HUES6 (cell line): ENCODE data around the gene ARHGAP22.

Source experiments
- H3K27ac ChIP-seq: 2 replicates; pipeline ENCODE4 v1.7.0; 2013; ENCODE audit warnings: low read depth, mild to moderate bottlenecking, low read length, inconsistent platforms
- H3K27me3 ChIP-seq: 2 replicates; pipeline ENCODE4 v1.6.1; 2013; ENCODE audit warnings: low read length; ENCODE audit not compliant: control insufficient read depth, insufficient read depth
- H3K36me3 ChIP-seq: 2 replicates; pipeline ENCODE4 v1.6.1; 2013; ENCODE audit warnings: low read length; ENCODE audit not compliant: control insufficient read depth, insufficient read depth
- H3K4me1 ChIP-seq: 2 replicates; pipeline ENCODE4 v1.6.1; 2013; ENCODE audit warnings: low read length; ENCODE audit not compliant: control insufficient read depth, insufficient read depth
- H3K4me3 ChIP-seq: 2 replicates; pipeline ENCODE4 v1.5.1; 2013; ENCODE audit warnings: low read depth, low read length
- H3K9ac ChIP-seq: one replicate; pipeline ENCODE4 v1.6.1; 2013; ENCODE audit warnings: mild to moderate bottlenecking, low read length
- H3K9me3 ChIP-seq: 2 replicates; pipeline ENCODE4 v1.6.1; 2013; ENCODE audit warnings: low read depth, low read length; ENCODE audit not compliant: control insufficient read depth, insufficient read depth

ARHGAP22 gene

DNA sequence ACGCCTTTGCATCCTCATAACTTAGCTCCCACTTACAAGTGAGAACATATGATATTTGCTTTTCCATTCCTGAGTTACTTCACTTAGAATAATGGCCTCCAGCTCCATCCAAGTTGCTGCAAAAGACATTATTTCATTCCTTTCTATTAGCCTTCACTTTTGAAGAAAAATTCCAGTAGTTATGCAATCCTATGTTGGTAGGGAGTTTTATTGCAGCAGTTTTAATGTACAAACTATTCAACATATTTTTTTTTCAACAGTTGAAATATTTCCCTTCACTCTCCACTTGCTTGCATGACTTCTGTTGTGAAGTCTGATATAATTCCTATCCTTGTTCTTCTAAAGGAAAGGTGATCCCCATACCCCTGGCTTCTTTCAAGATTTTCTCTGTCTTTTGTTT lies 27.3 kb upstream of the ARHGAP22 start:
- Histone ChIP-seq H3K4me3 (no peak overlapping the region), H3K9ac (no peak overlapping the region), H3K27me3 (no peaks in the 10 kb centered on the region), H3K36me3 (no peaks in the 10 kb centered on the region), H3K4me1 (no peaks in the 10 kb centered on the region), H3K9me3 (no peaks in the 10 kb centered on the region), H3K27ac (no peak overlapping the region)

DNA sequence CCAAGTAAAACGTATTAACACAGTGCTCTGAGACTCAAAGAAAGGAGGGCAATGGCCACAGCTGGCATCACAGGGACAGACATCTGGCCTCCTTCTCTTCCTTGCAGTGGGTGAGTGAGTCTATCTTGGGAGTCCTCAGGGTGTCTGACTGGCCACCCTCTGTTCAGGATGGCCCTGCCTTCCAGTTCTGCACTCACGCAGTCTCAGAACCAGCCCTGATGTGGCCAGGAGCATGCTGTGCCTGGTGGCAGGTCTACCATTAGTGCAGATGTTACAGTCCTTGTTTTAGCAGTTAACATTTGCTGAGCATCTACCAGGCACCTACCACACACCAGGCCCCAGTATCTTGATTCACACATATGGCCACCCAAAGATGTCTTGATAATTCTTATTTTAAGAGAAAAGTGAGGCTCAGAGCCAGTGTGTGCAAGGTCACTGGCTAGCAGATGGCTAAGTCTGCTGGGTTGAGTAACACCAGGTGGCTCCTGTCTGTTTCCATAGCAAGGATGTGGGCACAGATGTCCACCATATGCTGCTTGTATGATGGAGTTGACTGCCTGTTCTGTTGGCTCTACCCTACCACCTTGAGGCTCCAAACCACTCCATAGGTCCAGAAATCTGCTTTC lies 23.2 kb upstream of the ARHGAP22 start:
- Histone ChIP-seq H3K27ac (no peak overlapping the region), H3K9me3 (no peaks in the 10 kb centered on the region)

GRCh38 chr10:48626986-48627731 lies 22.3 kb upstream of the ARHGAP22 start:
- no peak overlapping the region for H3K4me3 ChIP-seq
- H3K27me3 ChIP-seq = no peaks in the 10 kb centered on the region
- no peak overlapping the region for H3K9ac ChIP-seq
- no peak overlapping the region for H3K27ac ChIP-seq
- no peaks in the 10 kb centered on the region for H3K4me1 ChIP-seq
- no peaks in the 10 kb centered on the region for H3K36me3 ChIP-seq
- no peaks in the 10 kb centered on the region for H3K9me3 ChIP-seq

More for the DNA sequence above, 23.2 kb upstream of the ARHGAP22 start:
- H3K4me3 ChIP-seq = no peak overlapping the region
- H3K36me3 ChIP-seq = no peaks in the 10 kb centered on the region
- no peaks in the 10 kb centered on the region for H3K4me1 ChIP-seq
- H3K9ac ChIP-seq = no peak overlapping the region
- H3K27me3 ChIP-seq = no peaks in the 10 kb centered on the region

- H3K9me3 ChIP-seq = no peaks in the 10 kb centered on the region
- H3K27ac ChIP-seq = no peak overlapping the region
- no peaks in the 10 kb centered on the region for H3K4me1 ChIP-seq
- H3K36me3 ChIP-seq = no peaks in the 10 kb centered on the region
- no peak overlapping the region for H3K9ac ChIP-seq
- H3K4me3 ChIP-seq = no peak overlapping the region
- H3K27me3 ChIP-seq = no peaks in the 10 kb centered on the region
These were observed 21.6 kb upstream of the ARHGAP22 start for GRCh38 chr10:48626447-48626846.

DNA sequence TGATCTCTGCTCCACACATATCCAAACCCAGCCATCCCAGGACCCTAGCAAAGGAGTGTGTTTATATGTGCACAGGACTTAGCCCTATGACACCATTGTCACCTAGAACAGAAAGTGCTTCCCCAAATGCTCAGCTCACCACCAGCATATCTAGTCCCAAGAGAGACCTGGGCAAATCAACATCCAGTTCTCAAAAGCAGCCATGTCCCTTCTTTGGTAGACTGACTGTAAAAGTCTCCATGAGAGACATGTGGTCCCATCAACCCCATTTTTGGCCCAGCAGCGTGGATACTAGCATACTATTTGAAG lies 20.9 kb upstream of the ARHGAP22 start:
- Histone ChIP-seq H3K27ac (no peak overlapping the region), H3K9ac (no peak overlapping the region), H3K27me3 (no peaks in the 10 kb centered on the region), H3K4me1 (no peaks in the 10 kb centered on the region), H3K36me3 (no peaks in the 10 kb centered on the region), H3K9me3 (no peaks in the 10 kb centered on the region), H3K4me3 (no peak overlapping the region)

- Histone ChIP-seq H3K9me3 (no peaks in the 10 kb centered on the region), H3K36me3 (no peaks in the 10 kb centered on the region), H3K9ac (no peak overlapping the region), H3K4me3 (no peak overlapping the region), H3K27me3 (no peaks in the 10 kb centered on the region), H3K4me1 (no peaks in the 10 kb centered on the region), H3K27ac (no peak overlapping the region)
These were observed 18.8 kb upstream of the ARHGAP22 start for GRCh38 chr10:48623607-48624132.

GRCh38 chr10:48623009-48623408 lies 18.1 kb upstream of the ARHGAP22 start:
- Histone ChIP-seq H3K4me1 (no peaks in the 10 kb centered on the region), H3K36me3 (no peaks in the 10 kb centered on the region), H3K4me3 (no peak overlapping the region), H3K9me3 (no peaks in the 10 kb centered on the region), H3K27me3 (no peaks in the 10 kb centered on the region), H3K27ac (no peak overlapping the region), H3K9ac (no peak overlapping the region)

DNA sequence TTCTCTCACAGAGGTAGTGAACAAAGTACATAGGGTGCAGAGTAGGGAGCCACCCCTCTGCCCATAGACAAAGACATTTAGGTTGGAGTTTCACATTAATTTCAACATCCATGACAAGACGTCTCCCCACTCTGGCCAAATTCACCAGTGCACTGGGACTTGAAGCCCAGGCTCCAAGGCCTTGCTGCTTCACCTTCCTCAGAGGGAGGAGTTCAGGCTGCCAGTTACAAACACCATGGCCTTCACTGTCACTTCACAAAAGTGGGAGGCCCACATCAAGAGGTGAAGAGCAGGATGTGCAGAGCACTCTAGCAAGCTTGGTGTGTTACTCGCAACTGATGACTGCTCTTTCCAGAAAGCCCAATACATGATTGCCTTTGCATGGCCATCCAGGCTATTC lies 15.8 kb upstream of the ARHGAP22 start:
- H3K36me3 ChIP-seq = no peaks in the 10 kb centered on the region
- no peaks in the 10 kb centered on the region for H3K9me3 ChIP-seq
- no peak overlapping the region for H3K9ac ChIP-seq
- no peaks in the 10 kb centered on the region for H3K4me1 ChIP-seq
- no peaks in the 10 kb centered on the region for H3K27me3 ChIP-seq
- no peak overlapping the region for H3K4me3 ChIP-seq
- H3K27ac ChIP-seq = no peak overlapping the region

GRCh38 chr10:48616436-48616835 lies 11.6 kb upstream of the ARHGAP22 start:
- no peak overlapping the region for H3K4me3 ChIP-seq
- H3K36me3 ChIP-seq = no peaks in the 10 kb centered on the region
- H3K4me1 ChIP-seq = no peaks in the 10 kb centered on the region
- H3K27ac ChIP-seq = no peak overlapping the region
- no peaks in the 10 kb centered on the region for H3K27me3 ChIP-seq
- H3K9ac ChIP-seq = no peak overlapping the region
- H3K9me3 ChIP-seq = no peaks in the 10 kb centered on the region

DNA sequence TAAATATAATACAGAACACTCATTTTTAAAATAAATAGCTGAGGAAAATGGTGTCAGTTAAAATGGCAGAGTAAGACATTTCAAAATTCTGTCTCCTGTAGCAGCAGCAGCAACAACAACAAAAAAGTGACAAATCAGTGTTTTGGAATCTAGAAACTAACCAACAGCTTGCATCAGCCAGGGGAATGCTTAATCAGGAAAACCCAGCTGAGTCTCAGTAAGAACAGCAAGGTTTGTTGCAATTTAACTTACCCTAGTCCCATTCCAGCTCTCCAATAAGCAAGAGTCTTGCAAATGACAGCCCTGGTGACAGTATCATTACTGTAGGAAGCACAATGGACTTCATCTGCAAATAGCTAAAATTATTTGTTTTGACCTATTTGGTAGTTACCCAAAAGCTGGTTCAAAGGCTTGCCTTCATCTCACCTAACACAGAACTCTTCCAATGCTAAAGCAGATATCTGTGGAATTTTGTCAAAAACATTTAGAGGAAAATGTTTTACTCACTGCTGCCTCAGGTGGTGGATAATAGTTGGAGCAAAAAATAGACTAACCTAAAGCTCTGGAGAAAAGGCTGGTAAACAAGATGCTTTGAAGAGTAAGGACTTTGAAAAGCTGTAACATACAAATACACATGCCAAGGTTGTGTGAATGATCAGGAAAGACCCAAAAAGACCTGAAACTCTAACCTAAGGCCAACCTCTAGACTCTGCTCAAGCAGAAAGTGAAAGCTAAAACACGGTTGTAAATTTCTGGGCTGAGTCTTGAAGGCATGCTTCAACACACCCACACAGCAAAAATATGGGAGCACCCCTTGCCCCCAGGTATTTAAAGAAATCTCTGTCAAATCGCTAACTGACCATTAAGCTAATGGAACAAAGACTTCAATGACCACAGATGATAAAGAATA lies 9.9 kb upstream of the ARHGAP22 start:
- H3K36me3 ChIP-seq = no peaks in the 10 kb centered on the region
- H3K27ac ChIP-seq = no peak overlapping the region
- no peak overlapping the region for H3K4me3 ChIP-seq
- H3K4me1 ChIP-seq = no peaks in the 10 kb centered on the region
- H3K9me3 ChIP-seq = no peaks in the 10 kb centered on the region
- H3K9ac ChIP-seq = no peak overlapping the region
- no peaks in the 10 kb centered on the region for H3K27me3 ChIP-seq

DNA sequence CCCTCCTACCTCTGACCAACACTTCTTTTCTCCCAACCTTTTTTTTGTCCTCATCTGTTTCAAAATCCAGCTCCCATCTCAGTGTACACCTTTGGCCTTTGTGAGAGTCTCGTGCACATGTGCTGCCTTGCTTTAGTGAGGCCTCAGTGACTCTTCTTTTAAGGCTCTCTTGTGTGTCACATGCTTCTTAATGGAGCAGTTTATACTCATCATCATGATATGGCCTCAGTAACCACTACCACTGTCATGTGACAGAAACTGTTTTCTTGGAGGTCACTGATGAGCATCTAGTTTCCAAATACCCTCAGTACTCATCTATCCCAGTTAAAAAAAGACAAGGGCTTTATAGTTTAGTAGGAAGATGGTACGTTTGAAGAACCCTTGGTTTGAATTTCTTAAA lies 8.1 kb upstream of the ARHGAP22 start:
- Histone ChIP-seq H3K27me3 (no peaks in the 10 kb centered on the region), H3K27ac (no peak overlapping the region), H3K9me3 (no peaks in the 10 kb centered on the region), H3K36me3 (no peaks in the 10 kb centered on the region), H3K9ac (no peak overlapping the region), H3K4me1 (0 out of 2 replicates have a peak, but pooled peaks cover under 1% of the 10 kb centered on the region), H3K4me3 (no peak overlapping the region)
